Measurements from ENCODE around the gene FANCD2. TPM values are rescaled to one million over a fixed set of nuclear protein-coding genes. Genes with fewer than 3 reads are reported as not detected.
A peak's percentile ranks its signal among the peaks of the same experiment; 100 is the strongest.

The FANCD2 gene
- total RNA-seq, 1 experiment from 2014 or later, result 35.7 TPM

DNA sequence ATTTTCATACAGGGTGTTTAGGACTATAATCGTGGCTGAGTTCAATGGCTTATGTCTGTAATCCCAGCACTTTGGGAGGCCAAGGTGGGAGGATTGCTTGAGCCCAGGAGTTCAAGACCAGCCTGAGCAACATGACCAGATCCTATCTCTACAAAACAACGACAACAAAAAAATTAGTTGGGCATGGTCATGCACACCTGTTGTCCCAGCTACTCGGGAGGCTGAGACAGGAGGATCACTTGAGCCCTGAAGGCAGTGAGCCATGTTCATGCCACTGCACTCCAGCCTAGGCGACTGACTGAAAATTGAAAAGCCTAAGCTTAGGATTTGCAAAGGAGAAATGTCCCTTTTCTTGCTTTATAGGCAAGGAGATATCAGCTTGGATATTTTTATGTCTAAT is 90.7 kb downstream of the FANCD2 start:
- TF ChIP-seq EZH2 (IDR thresholded peaks at IDR 0.05; ENCODE audit: low read depth), result no peak
- TF ChIP-seq, protein P1, sequence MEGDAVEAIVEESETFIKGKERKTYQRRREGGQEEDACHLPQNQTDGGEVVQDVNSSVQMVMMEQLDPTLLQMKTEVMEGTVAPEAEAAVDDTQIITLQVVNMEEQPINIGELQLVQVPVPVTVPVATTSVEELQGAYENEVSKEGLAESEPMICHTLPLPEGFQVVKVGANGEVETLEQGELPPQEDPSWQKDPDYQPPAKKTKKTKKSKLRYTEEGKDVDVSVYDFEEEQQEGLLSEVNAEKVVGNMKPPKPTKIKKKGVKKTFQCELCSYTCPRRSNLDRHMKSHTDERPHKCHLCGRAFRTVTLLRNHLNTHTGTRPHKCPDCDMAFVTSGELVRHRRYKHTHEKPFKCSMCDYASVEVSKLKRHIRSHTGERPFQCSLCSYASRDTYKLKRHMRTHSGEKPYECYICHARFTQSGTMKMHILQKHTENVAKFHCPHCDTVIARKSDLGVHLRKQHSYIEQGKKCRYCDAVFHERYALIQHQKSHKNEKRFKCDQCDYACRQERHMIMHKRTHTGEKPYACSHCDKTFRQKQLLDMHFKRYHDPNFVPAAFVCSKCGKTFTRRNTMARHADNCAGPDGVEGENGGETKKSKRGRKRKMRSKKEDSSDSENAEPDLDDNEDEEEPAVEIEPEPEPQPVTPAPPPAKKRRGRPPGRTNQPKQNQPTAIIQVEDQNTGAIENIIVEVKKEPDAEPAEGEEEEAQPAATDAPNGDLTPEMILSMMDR (conservative IDR thresholded peaks at IDR 0.05), result no peak
- Histone ChIP-seq H3K36me3 (ENCODE audit: low read depth) (0 out of 2 replicates have a peak, but pooled peaks cover 8% of the 10 kb centered on the region), H3K4me3 (peak overlapping the region; percentile 75; the same call in 1 of the 2 replicates), H4K20me1 (ENCODE audit: insufficient read depth) (peaks cover 13% of the 10 kb centered on the region; the same call in 1 of the 2 replicates), H3K9me3 (ENCODE audit: insufficient read depth, low read depth) (no peaks in the 10 kb centered on the region), H3K79me2 (ENCODE audit: low read depth) (peaks cover 62% of the 10 kb centered on the region), H3K27me3 (ENCODE audit: insufficient read depth, low read depth) (no peaks in the 10 kb centered on the region), H3K27ac (no peak overlapping the region), H2AFZ (no peak overlapping the region), H3K4me2 (peak overlapping the region; percentile 88), H3K9me2 (ENCODE audit: insufficient read depth) (no peaks in the 10 kb centered on the region), H3K4me1 (replicated peaks; ENCODE audit: insufficient read depth) (peaks cover 8% of the 10 kb centered on the region), H3F3A (ENCODE audit: insufficient read depth, low read depth) (no peaks in the 10 kb centered on the region; the same call in 1 of the 2 replicates)
- intact Hi-C loops (cut with micrococcal nuclease; ENCODE audit: unreplicated experiment), result no loop called here
- CTCF ChIA-PET, result interaction anchor here (0.6 kb wide), 1 partner anchor 73 kb away, joined by 4 read pairs; no protein-coding TSS in a partner anchor
- no TSS peak for BruUV-seq (replicated peaks)
- POLR2A ChIA-PET (ENCODE audit: unreplicated experiment), result interaction anchor here (0.6 kb wide), 1 partner anchor 1492 kb away, joined by 28 read pairs; no protein-coding TSS in a partner anchor
- DNase-seq, result no peak

DNA sequence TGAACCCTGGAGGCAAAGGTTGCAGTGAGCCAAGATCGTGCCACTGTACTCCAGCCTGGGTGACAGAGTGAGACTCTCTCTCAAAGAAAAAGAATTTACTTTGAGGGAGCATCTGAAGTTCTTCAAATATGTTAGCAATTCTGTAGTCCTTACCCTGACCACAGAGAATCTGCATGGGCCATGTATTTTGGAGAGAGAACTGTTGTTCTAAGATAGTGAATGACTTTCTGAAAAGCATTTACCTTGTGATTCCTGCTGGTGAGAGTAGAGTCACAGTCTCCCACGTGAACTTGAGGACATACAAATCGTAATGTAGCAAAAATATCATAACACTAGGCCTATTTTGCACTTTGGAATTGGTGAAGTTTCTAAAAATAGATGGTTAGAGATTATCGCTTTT is 93.1 kb downstream of the FANCD2 start:
- H3K9me2 ChIP-seq (ENCODE audit: insufficient read depth), result no peaks in the 10 kb centered on the region
- DNase-seq, result no peak
- peaks cover 8% of the 10 kb centered on the region for H3K4me1 ChIP-seq (replicated peaks; ENCODE audit: insufficient read depth)
- H3K27me3 ChIP-seq (ENCODE audit: insufficient read depth, low read depth), result no peaks in the 10 kb centered on the region
- POLR2A ChIA-PET (ENCODE audit: unreplicated experiment), result no interaction called here
- H3K4me3 ChIP-seq, result no peak overlapping the region
- TF ChIP-seq, protein P1 (conservative IDR thresholded peaks at IDR 0.05), result no peak
- TF ChIP-seq EZH2 (IDR thresholded peaks at IDR 0.05; ENCODE audit: low read depth), result no peak
- H4K20me1 ChIP-seq (ENCODE audit: insufficient read depth), result peaks cover 26% of the 10 kb centered on the region
- BruUV-seq (replicated peaks), result no TSS peak
- no peak overlapping the region for H3K4me2 ChIP-seq
- H2AFZ ChIP-seq, result no peak overlapping the region
- H3K79me2 ChIP-seq (ENCODE audit: low read depth), result peaks cover 78% of the 10 kb centered on the region
- CTCF ChIA-PET, result no interaction called here
- peaks cover 5% of the 10 kb centered on the region; the same call in 1 of the 2 replicates for H3F3A ChIP-seq (ENCODE audit: insufficient read depth, low read depth)
- peaks cover 22% of the 10 kb centered on the region for H3K36me3 ChIP-seq (ENCODE audit: low read depth)
- H3K27ac ChIP-seq, result no peak overlapping the region
- intact Hi-C loops (cut with micrococcal nuclease; ENCODE audit: unreplicated experiment), result no loop called here
- H3K9me3 ChIP-seq (ENCODE audit: insufficient read depth, low read depth), result no peaks in the 10 kb centered on the region

GRCh38 chr3:10121064-10121463 is 94.8 kb downstream of the FANCD2 start:
- TF ChIP-seq EZH2 (IDR thresholded peaks at IDR 0.05; ENCODE audit: low read depth), result no peak
- TF ChIP-seq, protein P1 (conservative IDR thresholded peaks at IDR 0.05), result no peak
- H3K4me3 ChIP-seq, result no peak overlapping the region
- intact Hi-C loops (cut with micrococcal nuclease; ENCODE audit: unreplicated experiment), result no loop called here
- H3K27ac ChIP-seq, result no peak overlapping the region
- CTCF ChIA-PET, result no interaction called here
- peaks cover 10% of the 10 kb centered on the region; the same call in 1 of the 2 replicates for H3F3A ChIP-seq (ENCODE audit: insufficient read depth, low read depth)
- H2AFZ ChIP-seq, result no peak overlapping the region
- H3K36me3 ChIP-seq (ENCODE audit: low read depth), result peaks cover 24% of the 10 kb centered on the region
- H3K4me1 ChIP-seq (replicated peaks; ENCODE audit: insufficient read depth), result peaks cover 8% of the 10 kb centered on the region
- no peaks in the 10 kb centered on the region for H3K9me3 ChIP-seq (ENCODE audit: insufficient read depth, low read depth)
- H4K20me1 ChIP-seq (ENCODE audit: insufficient read depth), result peaks cover 32% of the 10 kb centered on the region
- no TSS peak for BruUV-seq (replicated peaks)
- H3K4me2 ChIP-seq, result no peak overlapping the region
- POLR2A ChIA-PET (ENCODE audit: unreplicated experiment), result no interaction called here
- peaks cover 77% of the 10 kb centered on the region for H3K79me2 ChIP-seq (ENCODE audit: low read depth)
- no peaks in the 10 kb centered on the region for H3K9me2 ChIP-seq (ENCODE audit: insufficient read depth)
- no peaks in the 10 kb centered on the region for H3K27me3 ChIP-seq (ENCODE audit: insufficient read depth, low read depth)
- no peak for DNase-seq
